GM12891 (cell line): Measurements from ENCODE around the gene RTRAF.

ENCODE experiments used
- PAX5 ChIP-seq: IDR thresholded peaks from 2 replicates; pipeline ENCODE4 v1.6.1; 2011; ENCODE audit warnings: low read length, moderate library complexity, mild to moderate bottlenecking; ENCODE audit not compliant: insufficient read depth, severe bottlenecking
- POLR2A ChIP-seq: IDR thresholded peaks from 2 replicates; pipeline ENCODE4 v1.6.1; 2011; ENCODE audit warnings: low read depth, low read length, control low read depth
- POLR2AphosphoS5 ChIP-seq: IDR thresholded peaks from 2 replicates; pipeline ENCODE4 v1.6.1; 2011; ENCODE audit warnings: low read depth, low read length, control low read depth
- SPI1 ChIP-seq: IDR thresholded peaks from 2 replicates; pipeline ENCODE4 v1.6.1; 2011; ENCODE audit warnings: low read depth, low read length, control low read depth
- TAF1 ChIP-seq: IDR thresholded peaks from 2 replicates; pipeline ENCODE4 v1.6.1; 2011; ENCODE audit warnings: low read depth, low read length, control low read depth

DNA sequence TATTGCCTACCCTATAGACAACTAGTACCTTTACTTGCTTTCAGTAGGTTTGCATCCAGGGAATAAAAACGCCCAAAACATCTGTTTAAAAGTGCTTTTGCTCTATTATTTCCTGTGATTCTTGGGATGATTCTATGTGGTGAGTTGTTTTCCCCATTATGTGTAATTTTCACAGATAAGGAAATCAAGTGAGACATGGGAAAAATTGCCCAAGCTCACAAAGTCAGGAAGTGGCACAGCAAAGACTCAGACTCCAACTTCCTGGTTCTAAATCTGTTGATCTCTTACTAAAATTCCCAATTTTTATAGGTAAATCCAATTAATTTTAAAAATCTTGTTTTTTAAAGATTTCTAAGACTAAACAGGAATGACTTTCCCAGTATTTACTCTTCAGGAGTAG is 40.5 kb downstream of the RTRAF start:
- no peak for TF ChIP-seq SPI1
- TF ChIP-seq POLR2AphosphoS5, result no peak
- TF ChIP-seq POLR2A, result no peak
- no peak for TF ChIP-seq PAX5
- no peak for TF ChIP-seq TAF1
